Loucy (cell line): ENCODE results near the gene MYRIP.

ENCODE experiments used
- EZH2phosphoT487 ChIP-seq: fragments of 200-600 bp; IDR thresholded peaks from 2 replicates; pipeline ENCODE4 v1.6.1; 2018; ENCODE audit warnings: antibody characterized with exemption, mild to moderate bottlenecking, moderate library complexity, borderline replicate concordance
- TF ChIP-seq, protein P1 (sequence below): fragments of 200-600 bp; sonication (generic); conservative IDR thresholded peaks from 2 replicates; pipeline ENCODE4 v1.5.1; 2014; ENCODE audit warnings: mild to moderate bottlenecking, antibody characterized with exemption, low read length

GRCh38 chr3:39849992-39850715, 40.7 kb downstream of the MYRIP start:
- TF ChIP-seq, protein P1, sequence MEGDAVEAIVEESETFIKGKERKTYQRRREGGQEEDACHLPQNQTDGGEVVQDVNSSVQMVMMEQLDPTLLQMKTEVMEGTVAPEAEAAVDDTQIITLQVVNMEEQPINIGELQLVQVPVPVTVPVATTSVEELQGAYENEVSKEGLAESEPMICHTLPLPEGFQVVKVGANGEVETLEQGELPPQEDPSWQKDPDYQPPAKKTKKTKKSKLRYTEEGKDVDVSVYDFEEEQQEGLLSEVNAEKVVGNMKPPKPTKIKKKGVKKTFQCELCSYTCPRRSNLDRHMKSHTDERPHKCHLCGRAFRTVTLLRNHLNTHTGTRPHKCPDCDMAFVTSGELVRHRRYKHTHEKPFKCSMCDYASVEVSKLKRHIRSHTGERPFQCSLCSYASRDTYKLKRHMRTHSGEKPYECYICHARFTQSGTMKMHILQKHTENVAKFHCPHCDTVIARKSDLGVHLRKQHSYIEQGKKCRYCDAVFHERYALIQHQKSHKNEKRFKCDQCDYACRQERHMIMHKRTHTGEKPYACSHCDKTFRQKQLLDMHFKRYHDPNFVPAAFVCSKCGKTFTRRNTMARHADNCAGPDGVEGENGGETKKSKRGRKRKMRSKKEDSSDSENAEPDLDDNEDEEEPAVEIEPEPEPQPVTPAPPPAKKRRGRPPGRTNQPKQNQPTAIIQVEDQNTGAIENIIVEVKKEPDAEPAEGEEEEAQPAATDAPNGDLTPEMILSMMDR = no peak
- TF ChIP-seq EZH2phosphoT487 = no peak
